ENCODE results near the gene SLIRP. TPM values are rescaled to one million over a fixed set of nuclear protein-coding genes. Genes with fewer than 3 reads are reported as not detected.

SLIRP gene
- total RNA-seq, 1 donor from 2014 or later, result 58.6 TPM

DNA sequence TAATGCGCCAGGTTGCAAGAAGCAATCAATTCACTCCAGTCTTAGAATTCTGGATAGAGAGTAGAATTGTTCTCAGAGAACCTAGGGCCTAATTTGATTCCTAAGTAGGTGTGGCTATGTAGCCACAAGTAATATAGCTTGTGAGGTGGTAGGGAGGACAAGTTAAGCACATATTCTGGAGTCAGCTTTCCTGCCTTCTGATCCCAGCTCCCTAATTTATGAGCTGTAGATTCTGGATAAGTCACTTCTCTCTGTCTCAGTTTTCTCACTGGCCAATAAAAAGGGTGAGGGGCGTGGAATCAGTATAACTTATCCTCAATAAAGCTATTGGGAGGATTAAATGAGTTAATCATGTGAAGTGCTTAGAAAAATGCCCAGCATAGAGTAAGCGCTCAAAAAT, 56.1 kb downstream of the SLIRP start:
- ATAC-seq (ENCODE audit: low read depth) (no peak), DNase-seq (no peak)
- CTCF ChIA-PET, result no interaction called here
- Mint-ChIP-seq H3K4me1 (peaks cover 20% of the 10 kb centered on the region), H3K36me3 (ENCODE audit: low read depth) (peaks cover 10% of the 10 kb centered on the region), H3K27ac (no peak overlapping the region), H3K9me3 (no peaks in the 10 kb centered on the region), H3K4me3 (no peak overlapping the region), H3K27me3 (no peaks in the 10 kb centered on the region)
- POLR2A ChIA-PET, result no interaction called here
- intact Hi-C loops (cut with micrococcal nuclease), result loop anchor here (5.0 kb wide), 1 partner anchor 387 kb away; the partner anchor contains the start of genes SAMD15 and TMED8
- TF ChIP-seq, protein P1, sequence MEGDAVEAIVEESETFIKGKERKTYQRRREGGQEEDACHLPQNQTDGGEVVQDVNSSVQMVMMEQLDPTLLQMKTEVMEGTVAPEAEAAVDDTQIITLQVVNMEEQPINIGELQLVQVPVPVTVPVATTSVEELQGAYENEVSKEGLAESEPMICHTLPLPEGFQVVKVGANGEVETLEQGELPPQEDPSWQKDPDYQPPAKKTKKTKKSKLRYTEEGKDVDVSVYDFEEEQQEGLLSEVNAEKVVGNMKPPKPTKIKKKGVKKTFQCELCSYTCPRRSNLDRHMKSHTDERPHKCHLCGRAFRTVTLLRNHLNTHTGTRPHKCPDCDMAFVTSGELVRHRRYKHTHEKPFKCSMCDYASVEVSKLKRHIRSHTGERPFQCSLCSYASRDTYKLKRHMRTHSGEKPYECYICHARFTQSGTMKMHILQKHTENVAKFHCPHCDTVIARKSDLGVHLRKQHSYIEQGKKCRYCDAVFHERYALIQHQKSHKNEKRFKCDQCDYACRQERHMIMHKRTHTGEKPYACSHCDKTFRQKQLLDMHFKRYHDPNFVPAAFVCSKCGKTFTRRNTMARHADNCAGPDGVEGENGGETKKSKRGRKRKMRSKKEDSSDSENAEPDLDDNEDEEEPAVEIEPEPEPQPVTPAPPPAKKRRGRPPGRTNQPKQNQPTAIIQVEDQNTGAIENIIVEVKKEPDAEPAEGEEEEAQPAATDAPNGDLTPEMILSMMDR (IDR thresholded peaks at IDR 0.05), result no peak

Other genes starting within 250 kb of the SLIRP start
- 0.07 TPM in 1 of 2 replicates, not detected in the other for gene ISM2, start 209.3 kb upstream of the SLIRP start, total RNA-seq
- 34.1 and 43.8 TPM in 2 replicates for gene SPTLC2, start 91.5 kb upstream of the SLIRP start, total RNA-seq
- 14.4 and 18.0 TPM in 2 replicates for gene ALKBH1, start 80 bp upstream of the SLIRP start, total RNA-seq
- gene SNW1, start 53.1 kb downstream of the SLIRP start, total RNA-seq, result 88.2 and 89.3 TPM in 2 replicates
- gene ADCK1, start 92.0 kb downstream of the SLIRP start, total RNA-seq, result 8.6 and 10.4 TPM in 2 replicates

Measured in activated B cell treated with CpG ODN at 0.5 μM for 24 hours (primary cell).